ENCODE results near the gene ETFBKMT. TPM values are rescaled to one million over a fixed set of nuclear protein-coding genes. Genes with fewer than 3 reads are reported as not detected.

ETFBKMT gene, protein sequence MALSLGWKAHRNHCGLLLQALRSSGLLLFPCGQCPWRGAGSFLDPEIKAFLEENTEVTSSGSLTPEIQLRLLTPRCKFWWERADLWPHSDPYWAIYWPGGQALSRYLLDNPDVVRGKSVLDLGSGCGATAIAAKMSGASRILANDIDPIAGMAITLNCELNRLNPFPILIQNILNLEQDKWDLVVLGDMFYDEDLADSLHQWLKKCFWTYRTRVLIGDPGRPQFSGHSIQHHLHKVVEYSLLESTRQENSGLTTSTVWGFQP
- total RNA-seq (2022; extraction: Qiagen RNA extraction) = 0.58 to 1.4 TPM (median 0.79 TPM) in 5 replicates

DNA sequence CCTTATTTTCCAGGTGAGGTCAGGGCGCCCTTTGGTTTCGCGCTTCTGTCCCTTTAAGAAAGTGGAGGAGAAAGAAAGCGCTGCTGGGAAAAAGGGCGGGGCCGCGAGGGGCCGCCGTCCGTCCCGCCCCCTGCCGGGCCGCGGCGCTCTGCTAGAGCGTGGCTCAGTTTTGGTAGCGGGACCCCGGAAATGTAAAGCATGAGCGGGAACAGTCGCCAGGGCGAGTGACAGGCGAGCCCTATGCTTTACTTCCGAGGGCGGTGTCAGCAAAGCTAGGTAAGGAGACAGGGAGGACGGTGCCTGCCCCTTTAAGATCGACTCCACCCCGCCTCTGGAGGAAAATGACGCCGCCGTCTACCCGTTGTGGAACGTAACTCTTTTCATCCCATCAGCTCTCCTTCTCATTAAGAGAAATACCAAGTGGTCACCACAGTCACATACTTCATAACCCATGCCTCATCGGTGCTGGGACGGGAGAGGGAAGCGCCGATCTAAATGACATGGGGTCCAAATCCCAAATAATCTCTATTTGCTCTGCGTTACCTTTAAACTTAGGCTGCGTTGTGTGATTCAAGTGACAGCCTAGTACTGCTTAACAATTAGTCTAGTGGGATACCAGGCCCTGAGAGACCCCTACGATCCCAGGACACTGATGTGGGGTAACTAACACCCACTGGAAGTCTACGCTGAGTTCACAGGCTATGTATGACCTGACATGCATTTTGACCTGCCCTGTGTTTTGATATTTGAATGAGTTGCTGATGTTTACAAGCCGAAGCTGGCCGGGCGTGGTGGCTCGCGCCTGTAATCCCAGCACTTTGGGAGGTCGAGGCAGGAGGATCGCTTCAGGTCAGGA lies at the start of gene ETFBKMT:
Gene ETFBKMT (plus strand): TSS at position 602 of the 856 bp plus-strand sequence. CDS start 2,266 bp downstream, outside the sequence.

Other genes with a start within 250 kb of the ETFBKMT start
- gene DENND5B, start 68.6 kb upstream of the ETFBKMT start, total RNA-seq (2022; extraction: Qiagen RNA extraction) = 10.5 to 15.4 TPM (median 14.2 TPM) in 5 replicates
- 9.0 to 11.4 TPM (median 9.8 TPM) in 5 replicates for gene AMN1, start 69.3 kb downstream of the ETFBKMT start, total RNA-seq (2022; extraction: Qiagen RNA extraction)

Data from A549 treated with Mapracorat at 1 μM for 4 hours (cell line).